Calu3 (cell line): Measurements from ENCODE around the gene ALK. TPM values are rescaled to one million over a fixed set of nuclear protein-coding genes. Genes with fewer than 3 reads are reported as not detected.

ENCODE experiments used
- BruUV-seq: library from RNA; stranded (reverse); fragments of 400-500 nt; replicated peaks from 2 replicates; lab custom pipeline; 2021; lab: Mats Ljungman, UMichigan
- CTCF ChIA-PET: fragments of 300-600 bp; sonication (Branson Sonifier 250); formaldehyde crosslinking; loops from one replicate; lab custom pipeline; 2022; ENCODE audit warnings: antibody characterized with exemption; lab: Charles Lee
- DNase-seq: peaks from one replicate; pipeline ENCODE4 v3.0.0; 2022
- H3K27ac Mint-ChIP-seq: one replicate; pipeline ENCODE4 v1.8.0; 2022; ENCODE audit warnings: mixed read lengths; ENCODE audit not compliant: unreplicated experiment
- H3K27me3 Mint-ChIP-seq: one replicate; pipeline ENCODE4 v1.8.0; 2022; ENCODE audit warnings: mixed read lengths; ENCODE audit not compliant: unreplicated experiment
- H3K36me3 Mint-ChIP-seq: one replicate; pipeline ENCODE4 v1.8.0; 2022; ENCODE audit warnings: mild to moderate bottlenecking, moderate library complexity, mixed read lengths; ENCODE audit not compliant: insufficient read depth, unreplicated experiment
- H3K4me1 Mint-ChIP-seq: one replicate; pipeline ENCODE4 v1.8.0; 2022; ENCODE audit warnings: mild to moderate bottlenecking, low read depth, mixed read lengths; ENCODE audit not compliant: unreplicated experiment
- H3K4me3 Mint-ChIP-seq: one replicate; pipeline ENCODE4 v1.8.0; 2022; ENCODE audit warnings: mild to moderate bottlenecking, low read depth, moderate library complexity, mixed read lengths; ENCODE audit not compliant: unreplicated experiment
- H3K9me3 Mint-ChIP-seq: one replicate; pipeline ENCODE4 v1.8.0; 2022; ENCODE audit warnings: low read depth, mixed read lengths; ENCODE audit not compliant: unreplicated experiment
- CTCF ChIP-seq: fragments of 200-600 bp; IDR thresholded peaks from one replicate; pipeline ENCODE4 v1.8.0; 2022; ENCODE audit warnings: antibody characterized with exemption; ENCODE audit not compliant: unreplicated experiment
- intact Hi-C: fragments of 100-400 bp; cut with micrococcal nuclease; formaldehyde crosslinking; loops from one replicate; pipeline ENCODE4 v1.10.0; 2022; ENCODE audit not compliant: unreplicated experiment
- total RNA-seq: library from RNA; stranded (reverse); gene quantifications from 2 replicates; pipeline ENCODE4 v1.2.3, GENCODE V29; 2022

The ALK gene
- total RNA-seq, 1 experiment from 2014 or later: not detected

DNA sequence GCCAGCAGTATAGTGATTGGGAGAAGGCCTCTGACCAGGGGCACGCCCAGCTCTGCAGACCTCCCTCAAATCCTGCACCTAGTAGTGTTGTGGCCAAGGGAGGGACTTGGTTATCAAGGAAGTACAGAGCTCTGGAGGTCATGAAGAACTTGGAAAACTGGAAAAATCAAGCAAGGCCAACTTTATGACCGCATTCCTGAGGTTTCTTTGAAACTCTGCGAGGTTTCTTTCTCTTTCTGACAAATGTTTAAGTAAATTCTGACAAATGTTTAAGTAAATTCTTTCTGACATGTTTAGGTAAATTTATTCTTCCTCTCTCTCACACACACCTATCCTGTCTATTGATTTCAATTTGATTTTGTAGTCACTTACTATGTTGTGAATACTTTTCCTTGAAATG is 775.2 kb downstream of the ALK start:
- H3K27ac Mint-ChIP-seq: peak overlapping the region; percentile 62
- H3K4me3 Mint-ChIP-seq: no peak overlapping the region
- H3K4me1 Mint-ChIP-seq: peaks cover 28% of the 10 kb centered on the region
- CTCF ChIA-PET: no interaction called here
- no peaks in the 10 kb centered on the region for H3K27me3 Mint-ChIP-seq
- peaks cover under 1% of the 10 kb centered on the region for H3K9me3 Mint-ChIP-seq
- peaks cover 81% of the 10 kb centered on the region for H3K36me3 Mint-ChIP-seq
- intact Hi-C loops: no loop called here
- BruUV-seq: no TSS peak
- DNase-seq: no peak
- TF ChIP-seq CTCF: no peak

DNA sequence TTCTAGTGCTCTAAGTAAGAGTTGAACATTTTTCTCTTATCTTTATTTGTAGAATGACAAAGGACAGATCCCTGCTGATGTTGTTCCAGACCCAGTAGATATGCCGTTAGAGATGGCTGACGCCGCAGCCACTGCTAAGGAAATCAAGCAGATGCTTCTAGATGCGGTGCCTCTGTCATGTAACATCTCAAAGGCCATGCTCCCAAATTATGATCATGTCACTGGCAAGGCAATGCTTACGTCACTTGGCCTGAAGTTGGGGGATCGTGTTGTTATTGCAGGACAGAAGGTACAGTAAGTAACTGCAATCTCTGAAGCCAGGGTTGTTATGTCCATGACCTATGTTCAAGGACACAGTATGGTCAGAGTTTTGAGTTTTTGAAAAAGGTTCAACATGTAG is 777.7 kb downstream of the ALK start:
- H3K4me3 Mint-ChIP-seq: no peak overlapping the region
- intact Hi-C loops: no loop called here
- no peaks in the 10 kb centered on the region for H3K27me3 Mint-ChIP-seq
- peaks cover 3% of the 10 kb centered on the region for H3K9me3 Mint-ChIP-seq
- CTCF ChIA-PET: no interaction called here
- TF ChIP-seq CTCF: no peak
- H3K27ac Mint-ChIP-seq: peak overlapping the region; percentile 3
- H3K36me3 Mint-ChIP-seq: peaks cover 81% of the 10 kb centered on the region
- H3K4me1 Mint-ChIP-seq: peaks cover 44% of the 10 kb centered on the region
- no TSS peak for BruUV-seq
- no peak for DNase-seq

Other genes starting within 250 kb of the ALK start
- 23.0 and 27.4 TPM in 2 replicates for gene YPEL5, start 225.4 kb upstream of the ALK start, total RNA-seq